Measurements from ENCODE around the gene OLA1.

Gene OLA1

DNA sequence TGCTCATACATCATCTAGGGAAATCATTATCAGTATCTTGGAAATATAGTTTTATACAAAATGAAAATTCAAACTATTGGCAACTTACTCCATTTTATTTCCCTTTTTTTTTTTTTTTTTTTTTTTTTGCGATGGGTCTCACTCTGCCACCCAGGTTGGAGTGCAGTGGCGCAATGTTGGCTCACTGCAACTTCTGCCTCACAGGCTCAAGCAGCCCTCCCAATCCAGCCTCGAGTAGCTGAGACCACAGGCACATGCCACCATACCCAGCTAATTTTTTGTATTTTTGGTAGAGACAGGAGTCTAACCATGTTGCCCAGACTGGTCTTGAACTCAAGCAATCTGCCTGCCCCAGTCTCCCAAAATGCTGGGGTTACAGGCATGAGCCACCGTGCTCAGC is 29.0 kb downstream of the OLA1 start:
- Histone ChIP-seq H3K27ac (no peak overlapping the region), H3K36me3 (ENCODE audit: insufficient read depth, low read length) (peaks cover 33% of the 10 kb centered on the region), H3K9me3 (ENCODE audit: low read depth, low read length) (no peaks in the 10 kb centered on the region), H3K4me3 (no peak overlapping the region), H3K9ac (ENCODE audit: insufficient read length) (no peak overlapping the region)
- TF ChIP-seq POLR2AphosphoS5 (IDR thresholded peaks at IDR 0.05; ENCODE audit: borderline replicate concordance, low read depth, low read length) = no peak
- no peak for TF ChIP-seq EZH2 (IDR thresholded peaks at IDR 0.05)
- no peak for TF ChIP-seq FOXP2 (optimal IDR thresholded peaks at IDR 0.05; ENCODE audit: control extremely low read depth, extremely low read length, insufficient read depth)
- DNase-seq (ENCODE audit: low read depth, low spot score) = no peak

DNA sequence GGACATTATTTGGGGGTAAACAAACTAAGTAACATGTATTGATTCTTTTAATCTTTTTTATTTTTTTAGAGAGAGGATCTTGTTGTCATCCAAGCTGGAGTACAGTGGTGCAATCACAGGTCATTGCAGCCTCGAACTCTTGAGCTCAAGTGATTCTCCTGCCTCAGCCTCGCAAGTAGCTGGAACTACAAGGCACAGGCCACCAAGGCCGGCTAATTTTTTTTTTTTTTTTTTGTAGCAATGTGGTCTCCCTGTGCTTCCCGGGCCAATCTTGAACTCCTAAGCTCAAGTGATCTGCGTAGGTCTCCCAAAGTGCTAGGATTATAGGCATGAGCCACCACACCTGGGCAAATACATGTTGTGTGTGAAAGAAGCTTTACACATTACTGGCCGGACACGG is 29.6 kb downstream of the OLA1 start:
- Histone ChIP-seq H3K9ac (ENCODE audit: insufficient read length) (no peak overlapping the region), H3K36me3 (ENCODE audit: insufficient read depth, low read length) (peaks cover 28% of the 10 kb centered on the region), H3K4me3 (no peak overlapping the region), H3K9me3 (ENCODE audit: low read depth, low read length) (no peaks in the 10 kb centered on the region), H3K27ac (no peak overlapping the region)
- no peak for DNase-seq (ENCODE audit: low read depth, low spot score)
- TF ChIP-seq POLR2AphosphoS5 (IDR thresholded peaks at IDR 0.05; ENCODE audit: borderline replicate concordance, low read depth, low read length) (no peak), EZH2 (IDR thresholded peaks at IDR 0.05) (no peak), FOXP2 (optimal IDR thresholded peaks at IDR 0.05; ENCODE audit: control extremely low read depth, extremely low read length, insufficient read depth) (no peak)

DNA sequence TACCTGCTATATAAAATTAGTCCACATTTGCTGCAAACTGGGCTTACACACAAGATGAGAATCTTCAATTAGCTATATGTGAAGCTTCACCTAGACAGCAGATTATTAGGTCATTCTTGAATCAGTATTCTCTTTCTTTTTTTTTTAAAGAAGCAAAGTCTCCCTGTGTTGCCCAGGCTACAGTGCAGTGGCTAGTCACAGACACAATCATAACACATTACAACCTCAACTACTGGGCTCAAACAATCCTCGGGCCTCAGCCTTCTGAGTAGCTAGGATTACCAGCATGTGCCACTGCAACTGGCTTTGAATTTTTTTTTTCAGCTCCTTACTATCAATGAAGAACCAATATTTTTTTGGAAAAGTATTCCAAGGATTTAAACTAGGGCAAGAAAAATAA is 30.5 kb downstream of the OLA1 start:
- Histone ChIP-seq H3K9me3 (ENCODE audit: low read depth, low read length) (no peaks in the 10 kb centered on the region), H3K27ac (no peak overlapping the region), H3K36me3 (ENCODE audit: insufficient read depth, low read length) (peaks cover 27% of the 10 kb centered on the region), H3K9ac (ENCODE audit: insufficient read length) (no peak overlapping the region), H3K4me3 (no peak overlapping the region)
- no peak for DNase-seq (ENCODE audit: low read depth, low spot score)
- TF ChIP-seq EZH2 (IDR thresholded peaks at IDR 0.05) (no peak), FOXP2 (optimal IDR thresholded peaks at IDR 0.05; ENCODE audit: control extremely low read depth, extremely low read length, insufficient read depth) (no peak)

DNA sequence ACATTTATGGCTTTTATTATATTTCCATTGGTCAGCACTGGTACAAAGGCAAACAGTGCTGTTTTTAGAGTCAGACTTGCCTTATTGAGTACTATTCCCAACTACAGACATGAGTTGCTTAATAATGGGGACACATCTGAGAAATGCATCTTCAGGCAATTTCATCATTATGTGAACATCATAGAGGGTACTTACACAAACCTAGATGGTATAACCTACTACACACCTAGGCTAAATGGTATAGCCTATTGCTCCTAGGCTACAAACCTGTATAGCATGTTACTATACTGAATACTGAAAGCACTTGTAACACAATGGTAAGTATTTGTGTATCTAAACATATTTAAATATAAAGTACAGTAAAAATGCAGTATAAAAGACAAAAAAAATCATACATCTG is 36.4 kb downstream of the OLA1 start:
- Histone ChIP-seq H3K9ac (ENCODE audit: insufficient read length) (no peak overlapping the region), H3K4me3 (no peak overlapping the region), H3K36me3 (ENCODE audit: insufficient read depth, low read length) (0 out of 2 replicates have a peak, but pooled peaks cover 8% of the 10 kb centered on the region), H3K27ac (no peak overlapping the region), H3K9me3 (ENCODE audit: low read depth, low read length) (no peaks in the 10 kb centered on the region)
- TF ChIP-seq POLR2AphosphoS5 (IDR thresholded peaks at IDR 0.05; ENCODE audit: borderline replicate concordance, low read depth, low read length) = no peak
- no peak for TF ChIP-seq FOXP2 (optimal IDR thresholded peaks at IDR 0.05; ENCODE audit: control extremely low read depth, extremely low read length, insufficient read depth)
- TF ChIP-seq EZH2 (IDR thresholded peaks at IDR 0.05) = no peak
- DNase-seq (ENCODE audit: low read depth, low spot score) = no peak

DNA sequence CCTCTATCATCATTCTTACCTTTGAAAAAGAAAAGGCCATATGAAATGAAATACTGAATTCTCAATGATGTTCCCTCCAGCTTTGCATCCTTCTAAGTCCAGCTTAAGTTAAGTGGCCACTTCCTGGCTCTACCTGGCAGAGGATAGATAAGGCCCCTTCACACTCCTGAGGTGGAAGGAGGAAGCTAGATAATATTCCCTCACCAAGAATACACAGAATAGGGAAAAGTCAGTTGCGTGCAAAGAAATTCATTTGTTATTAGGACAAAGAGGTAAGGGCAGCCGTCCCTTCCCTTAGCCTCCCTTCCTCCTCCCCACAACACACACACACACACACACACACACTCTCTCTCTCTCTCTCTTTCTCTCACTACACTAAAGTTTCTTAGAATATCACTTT is 37.5 kb downstream of the OLA1 start:
- no peak for TF ChIP-seq EZH2 (IDR thresholded peaks at IDR 0.05)
- TF ChIP-seq POLR2AphosphoS5 (IDR thresholded peaks at IDR 0.05; ENCODE audit: borderline replicate concordance, low read depth, low read length) = no peak
- no peak for TF ChIP-seq FOXP2 (optimal IDR thresholded peaks at IDR 0.05; ENCODE audit: control extremely low read depth, extremely low read length, insufficient read depth)
- Histone ChIP-seq H3K4me3 (no peak overlapping the region), H3K9ac (ENCODE audit: insufficient read length) (no peak overlapping the region), H3K36me3 (ENCODE audit: insufficient read depth, low read length) (0 out of 2 replicates have a peak, but pooled peaks cover 11% of the 10 kb centered on the region), H3K9me3 (ENCODE audit: low read depth, low read length) (no peaks in the 10 kb centered on the region), H3K27ac (no peak overlapping the region)
- DNase-seq (ENCODE audit: low read depth, low spot score) = no peak

DNA sequence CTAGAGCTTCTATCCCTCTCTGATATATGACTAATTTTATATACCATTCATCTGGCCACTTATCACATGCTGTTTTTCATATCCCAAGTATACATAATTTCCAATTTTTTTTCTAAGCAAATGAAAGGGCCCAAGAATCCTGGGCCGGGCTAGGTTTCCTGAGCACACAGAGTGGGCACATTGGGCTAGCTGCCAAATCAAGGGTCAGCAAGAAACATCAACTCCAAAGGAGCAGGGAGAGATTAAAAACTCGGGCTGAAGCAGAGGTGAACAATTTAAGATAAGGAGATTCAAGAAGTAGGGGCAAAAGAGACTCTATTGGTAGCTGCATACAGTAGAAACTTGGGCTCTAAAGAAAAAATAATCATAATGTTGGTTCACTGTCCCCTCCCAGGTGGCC is 39.0 kb downstream of the OLA1 start:
- DNase-seq (ENCODE audit: low read depth, low spot score) = no peak
- Histone ChIP-seq H3K9ac (ENCODE audit: insufficient read length) (no peak overlapping the region), H3K27ac (no peak overlapping the region), H3K4me3 (no peak overlapping the region), H3K36me3 (ENCODE audit: insufficient read depth, low read length) (0 out of 2 replicates have a peak, but pooled peaks cover 9% of the 10 kb centered on the region), H3K9me3 (ENCODE audit: low read depth, low read length) (no peaks in the 10 kb centered on the region)
- TF ChIP-seq EZH2 (IDR thresholded peaks at IDR 0.05) (no peak), FOXP2 (optimal IDR thresholded peaks at IDR 0.05; ENCODE audit: control extremely low read depth, extremely low read length, insufficient read depth) (no peak), POLR2AphosphoS5 (IDR thresholded peaks at IDR 0.05; ENCODE audit: borderline replicate concordance, low read depth, low read length) (no peak)

DNA sequence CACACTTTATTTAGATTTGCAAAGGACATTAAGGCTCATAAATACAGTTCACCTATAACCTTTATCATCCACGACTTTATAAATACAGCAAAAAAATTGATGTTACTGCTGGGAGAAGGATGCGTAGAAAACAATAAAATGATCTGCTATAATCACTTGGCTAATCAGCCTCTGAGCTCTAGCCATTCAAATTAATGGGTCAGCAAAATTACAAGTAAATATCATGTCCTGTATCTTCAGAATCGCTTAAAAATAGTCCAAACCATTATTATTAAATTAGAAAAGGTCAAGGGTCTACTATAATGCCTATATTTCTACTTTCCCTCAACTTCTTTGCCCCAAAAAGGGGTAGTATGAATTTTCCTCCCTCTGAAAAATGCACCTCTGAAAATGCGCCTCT is 40.3 kb downstream of the OLA1 start:
- DNase-seq (ENCODE audit: low read depth, low spot score) = no peak
- Histone ChIP-seq H3K27ac (no peak overlapping the region), H3K9ac (ENCODE audit: insufficient read length) (no peak overlapping the region), H3K4me3 (no peak overlapping the region), H3K9me3 (ENCODE audit: low read depth, low read length) (no peaks in the 10 kb centered on the region), H3K36me3 (ENCODE audit: insufficient read depth, low read length) (0 out of 2 replicates have a peak, but pooled peaks cover 5% of the 10 kb centered on the region)
- TF ChIP-seq POLR2AphosphoS5 (IDR thresholded peaks at IDR 0.05; ENCODE audit: borderline replicate concordance, low read depth, low read length) (no peak), FOXP2 (optimal IDR thresholded peaks at IDR 0.05; ENCODE audit: control extremely low read depth, extremely low read length, insufficient read depth) (no peak), EZH2 (IDR thresholded peaks at IDR 0.05) (no peak)

DNA sequence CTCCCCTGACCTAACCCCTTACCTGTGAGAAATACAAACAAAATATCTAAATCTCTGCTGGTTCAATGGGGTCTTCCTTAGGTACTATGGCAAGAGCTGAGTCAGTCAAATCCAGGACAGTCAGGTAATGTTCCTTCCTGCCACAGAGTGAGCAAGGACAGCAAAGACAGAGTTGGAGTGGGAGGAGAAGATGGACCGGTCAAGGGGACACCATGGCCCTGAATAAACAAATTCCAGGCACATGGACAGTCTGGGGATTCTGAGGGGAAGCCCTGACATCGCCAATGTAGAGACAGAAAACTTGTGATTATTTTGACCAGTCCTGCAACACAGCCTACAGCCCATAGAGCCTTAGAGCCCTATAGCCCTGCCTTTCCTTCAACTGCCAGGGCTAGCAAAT is 42.8 kb downstream of the OLA1 start:
- TF ChIP-seq EZH2 (IDR thresholded peaks at IDR 0.05) = no peak
- no peak for TF ChIP-seq FOXP2 (optimal IDR thresholded peaks at IDR 0.05; ENCODE audit: control extremely low read depth, extremely low read length, insufficient read depth)
- TF ChIP-seq POLR2AphosphoS5 (IDR thresholded peaks at IDR 0.05; ENCODE audit: borderline replicate concordance, low read depth, low read length) = no peak
- no peak overlapping the region for H3K4me3 ChIP-seq
- H3K36me3 ChIP-seq (ENCODE audit: insufficient read depth, low read length) = 0 out of 2 replicates have a peak, but pooled peaks cover 7% of the 10 kb centered on the region
- no peak for DNase-seq (ENCODE audit: low read depth, low spot score)
- no peak overlapping the region for H3K9ac ChIP-seq (ENCODE audit: insufficient read length)
- no peak overlapping the region for H3K27ac ChIP-seq
- H3K9me3 ChIP-seq (ENCODE audit: low read depth, low read length) = no peaks in the 10 kb centered on the region

DNA sequence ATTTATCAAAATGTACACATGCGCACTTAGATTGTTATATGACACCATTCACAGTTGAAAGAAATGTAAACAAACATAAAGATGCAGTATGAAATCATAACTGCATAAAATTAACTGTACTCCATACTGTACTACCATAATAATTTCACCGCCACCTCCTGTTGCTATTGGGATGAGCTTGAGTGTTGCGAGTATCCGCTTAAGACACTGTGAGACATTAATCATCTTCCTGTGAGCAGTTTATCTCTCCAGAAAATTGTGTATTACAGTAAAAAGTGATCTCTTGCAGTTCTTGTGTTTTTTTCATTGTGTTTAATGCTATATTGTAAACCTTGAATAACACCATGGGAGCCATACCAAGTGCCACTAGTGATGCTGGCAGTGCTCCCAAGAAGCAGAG is 46.1 kb downstream of the OLA1 start:
- Histone ChIP-seq H3K9me3 (ENCODE audit: low read depth, low read length) (no peaks in the 10 kb centered on the region), H3K4me3 (no peak overlapping the region), H3K27ac (no peak overlapping the region), H3K36me3 (ENCODE audit: insufficient read depth, low read length) (0 out of 2 replicates have a peak, but pooled peaks cover 7% of the 10 kb centered on the region), H3K9ac (ENCODE audit: insufficient read length) (no peak overlapping the region)
- no peak for DNase-seq (ENCODE audit: low read depth, low spot score)
- TF ChIP-seq POLR2AphosphoS5 (IDR thresholded peaks at IDR 0.05; ENCODE audit: borderline replicate concordance, low read depth, low read length) (no peak), FOXP2 (optimal IDR thresholded peaks at IDR 0.05; ENCODE audit: control extremely low read depth, extremely low read length, insufficient read depth) (no peak), EZH2 (IDR thresholded peaks at IDR 0.05) (no peak)

Data from SK-N-MC (cell line).